HG03354 (cell line): ENCODE measurements around the gene PFKFB4.

ENCODE experiments used
- ATAC-seq: cut with Tn5 transposase; IDR thresholded peaks from one replicate; pipeline ENCODE4 v1.9.1; 2021; ENCODE audit warnings: mild to moderate bottlenecking; ENCODE audit not compliant: unreplicated experiment, poor library complexity, severe bottlenecking

The PFKFB4 gene

GRCh38 chr3:48472923-48473616 is 83.5 kb downstream of the PFKFB4 start:
- peak; percentile 89 for ATAC-seq

GRCh38 chr3:48472673-48472922 is 84.0 kb downstream of the PFKFB4 start:
- ATAC-seq = no peak

- no peak for ATAC-seq
Observed at GRCh38 chr3:48470286-48470685, 86.3 kb downstream of the PFKFB4 start.

- no peak for ATAC-seq
Observed at GRCh38 chr3:48469046-48469915, 87.3 kb downstream of the PFKFB4 start.

- ATAC-seq = no peak
Observed at GRCh38 chr3:48468329-48468731, 88.3 kb downstream of the PFKFB4 start.
